Measurements from ENCODE around the gene EYA3.

EYA3 gene

DNA sequence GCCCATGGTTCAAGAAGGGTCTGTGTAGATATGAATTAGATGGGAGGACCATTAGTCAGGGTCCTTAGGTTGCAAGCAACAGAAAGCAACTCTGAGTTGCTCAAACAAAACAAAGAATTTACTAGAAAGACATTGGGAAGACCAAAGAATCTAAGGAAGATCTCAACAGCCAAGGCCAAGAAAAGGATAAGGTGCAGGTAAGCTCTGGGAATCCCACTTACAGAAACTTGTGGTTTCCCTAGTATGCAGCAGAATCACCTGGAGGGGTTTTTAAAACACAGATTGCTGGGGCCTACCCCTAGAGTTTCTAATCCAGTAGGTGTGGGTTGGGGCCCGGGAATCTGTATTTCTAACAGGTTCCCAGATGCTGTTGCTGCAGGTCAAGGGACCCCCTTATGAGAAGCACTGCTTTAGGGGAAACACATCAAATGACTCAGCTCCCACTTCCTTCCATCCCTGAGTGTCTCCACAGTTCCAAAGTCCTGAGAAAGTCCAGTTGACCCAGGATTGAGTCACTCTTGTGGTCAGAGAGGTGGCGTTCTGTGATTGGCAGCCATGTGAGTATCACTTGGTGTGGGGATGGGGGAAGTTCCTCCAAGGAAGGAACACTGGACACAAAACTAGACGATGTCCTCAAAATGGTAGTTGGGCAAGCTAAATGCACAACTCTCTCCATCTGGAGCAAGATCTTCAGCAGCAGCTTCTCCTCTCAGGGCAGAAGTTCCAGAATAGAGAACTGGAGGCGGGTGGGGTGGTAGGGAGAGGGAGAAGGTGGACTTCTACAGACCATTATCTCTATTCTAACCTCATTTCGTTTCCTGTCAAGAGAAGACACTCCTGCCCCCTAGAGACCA, 24.2 kb upstream of the EYA3 start:
- DNase-seq: no peak

DNA sequence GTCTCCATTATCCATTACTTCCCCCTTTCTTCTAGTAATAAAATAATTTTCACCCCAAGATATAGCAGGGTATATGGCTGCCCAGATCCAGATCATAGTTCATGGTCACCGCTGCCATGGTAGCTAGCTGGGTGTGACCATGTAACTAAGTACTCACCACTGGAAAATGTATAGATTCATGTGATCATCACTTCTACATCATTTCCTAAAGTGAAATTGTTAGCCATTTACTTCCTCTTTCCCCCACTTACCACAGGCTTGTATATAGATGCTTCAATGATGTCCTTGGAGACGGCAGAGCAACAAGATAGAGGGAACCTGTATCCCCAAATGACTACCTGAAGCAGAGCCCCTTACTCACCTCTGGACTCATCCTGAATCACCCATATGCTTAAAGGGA, 22.7 kb upstream of the EYA3 start:
- no peak for DNase-seq

DNA sequence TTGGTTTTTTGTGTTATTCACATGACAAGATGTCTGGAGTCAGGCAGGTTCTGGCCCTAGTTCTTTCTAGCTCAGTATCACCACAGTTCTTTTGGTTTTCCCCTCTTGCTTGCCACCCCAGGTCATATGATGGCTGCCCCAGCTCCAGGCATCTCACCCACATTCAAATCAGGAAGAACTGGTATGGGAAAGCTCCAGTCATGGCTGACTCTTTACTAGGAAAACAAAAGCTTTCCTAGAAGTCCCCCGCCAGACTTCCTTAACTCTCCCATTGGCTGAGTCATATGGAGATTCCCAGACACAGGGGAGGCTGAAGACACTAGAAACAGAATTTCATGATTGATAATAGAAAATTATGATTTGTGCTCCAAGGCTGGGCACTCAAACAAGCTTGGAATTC, 22.1 kb upstream of the EYA3 start:
- no peak for DNase-seq

DNA sequence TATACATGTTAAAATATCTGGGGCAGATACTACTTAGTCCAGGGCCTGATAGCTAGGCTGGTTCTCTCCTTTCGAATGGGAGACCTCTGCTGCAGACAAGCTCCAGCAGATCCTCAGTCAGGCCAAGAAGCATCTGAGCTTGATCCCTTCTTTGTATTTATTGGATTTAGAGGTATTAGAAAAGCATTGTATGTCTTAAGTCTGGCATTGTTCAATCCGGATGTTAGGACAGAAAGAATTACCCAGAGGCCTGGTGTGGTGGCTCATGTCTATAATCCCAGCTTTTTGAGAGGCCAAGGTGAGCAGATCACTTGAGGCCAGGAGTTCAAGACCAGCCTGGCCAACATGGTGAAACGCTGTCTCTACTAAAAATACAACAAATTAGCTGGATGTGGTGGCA, 21.2 kb upstream of the EYA3 start:
- DNase-seq: no peak

DNA sequence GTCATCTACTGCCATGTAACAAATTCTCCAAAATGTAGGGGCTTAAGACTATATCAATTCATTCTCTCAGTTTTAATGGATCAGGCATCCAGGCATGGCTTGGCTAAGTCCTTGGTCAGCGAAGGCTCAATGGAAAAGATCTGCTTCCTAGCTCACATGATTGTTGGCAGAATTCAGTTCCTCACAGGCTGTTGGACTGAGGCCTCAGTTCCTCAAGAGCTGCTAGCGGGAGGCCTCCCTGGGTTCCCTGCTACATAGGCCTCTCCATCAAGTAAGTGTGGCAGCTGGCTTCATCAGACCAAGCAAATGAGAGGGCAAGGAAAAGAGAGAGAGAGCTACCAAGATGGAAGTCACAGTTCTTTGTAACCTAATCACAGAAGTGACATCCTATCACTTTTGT, 19.6 kb upstream of the EYA3 start:
- no peak for DNase-seq

DNA sequence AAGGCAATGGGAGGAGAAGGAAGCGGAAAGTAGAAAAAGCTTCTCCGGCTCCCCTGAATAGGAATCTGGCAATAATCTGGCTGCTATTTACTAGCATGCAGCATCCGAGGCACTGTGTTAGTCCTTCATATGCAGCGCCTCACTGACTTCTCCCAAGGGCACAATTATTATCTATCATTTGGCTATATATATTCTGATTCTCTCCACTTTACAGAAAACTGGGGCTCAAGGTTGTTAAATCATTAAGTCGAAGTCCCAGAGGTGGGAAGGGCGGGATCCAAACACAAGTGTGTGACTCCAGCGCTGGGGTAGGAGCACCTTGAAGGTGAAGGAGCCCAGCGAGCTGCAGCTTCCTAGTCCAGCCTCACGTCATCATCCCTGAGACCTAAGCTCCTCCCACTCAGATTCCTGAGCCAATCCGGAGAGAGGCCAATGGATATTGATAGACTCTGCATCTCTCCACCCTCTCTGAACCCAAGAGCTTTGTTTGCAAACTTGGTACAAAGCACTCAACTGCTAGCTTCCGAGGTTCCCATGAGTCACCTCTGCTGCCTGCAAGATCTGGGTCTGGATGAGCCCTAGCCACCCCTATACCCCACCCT, 16.6 kb upstream of the EYA3 start:
- DNase-seq: peak; percentile 97

DNA sequence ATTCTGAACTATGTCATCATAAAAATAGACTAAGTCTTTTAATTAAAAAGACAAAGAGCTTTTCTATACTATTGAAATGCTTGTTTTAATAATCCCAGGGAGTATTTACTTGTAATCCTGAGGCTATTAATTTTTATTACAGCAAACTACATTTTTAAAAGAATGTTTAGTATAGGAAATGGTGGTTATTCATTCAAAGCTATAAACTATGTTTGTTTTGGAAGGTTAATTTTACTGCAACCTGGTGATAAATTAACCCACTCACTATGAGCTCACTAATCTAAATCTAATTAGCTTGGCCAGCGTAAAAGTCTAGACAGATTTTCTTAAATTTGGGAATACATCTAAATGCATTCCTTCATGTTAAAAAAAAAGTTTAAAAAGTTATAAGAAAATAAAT, 13.8 kb upstream of the EYA3 start:
- no peak for DNase-seq

DNA sequence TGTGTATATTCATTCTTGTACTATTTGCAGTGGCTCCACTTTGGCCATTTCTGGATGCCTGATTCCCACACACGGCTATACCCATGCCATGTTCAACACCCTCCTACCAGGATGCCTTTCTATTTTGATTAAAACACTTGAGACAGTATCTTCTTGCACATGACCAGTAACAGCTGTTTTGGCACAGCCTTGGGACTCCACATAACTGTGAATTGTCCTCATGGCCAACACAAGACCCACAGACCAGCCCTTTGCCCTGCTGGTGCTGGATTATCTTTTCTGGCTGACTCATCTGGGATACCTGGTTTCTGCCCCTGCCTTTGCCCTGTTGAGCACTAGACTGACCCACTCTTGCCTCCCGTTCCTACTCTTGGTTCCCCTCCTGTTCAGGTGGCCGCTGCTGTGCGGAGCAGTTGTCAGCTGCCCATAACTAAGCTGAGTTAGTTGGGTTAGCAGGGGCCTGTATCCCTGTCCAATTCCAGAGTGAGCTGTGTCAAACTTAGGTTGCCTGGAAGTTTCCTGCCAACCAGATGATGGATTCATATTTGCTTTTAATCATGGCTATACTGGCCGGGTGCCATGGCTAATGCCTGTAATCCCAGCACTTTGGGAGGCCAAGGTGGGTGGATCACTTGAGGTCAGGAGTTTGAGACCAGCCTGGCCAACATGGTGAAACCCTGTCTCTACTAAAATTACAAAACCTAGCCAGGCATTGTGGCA, 10.8 kb upstream of the EYA3 start:
- DNase-seq: no peak

DNA sequence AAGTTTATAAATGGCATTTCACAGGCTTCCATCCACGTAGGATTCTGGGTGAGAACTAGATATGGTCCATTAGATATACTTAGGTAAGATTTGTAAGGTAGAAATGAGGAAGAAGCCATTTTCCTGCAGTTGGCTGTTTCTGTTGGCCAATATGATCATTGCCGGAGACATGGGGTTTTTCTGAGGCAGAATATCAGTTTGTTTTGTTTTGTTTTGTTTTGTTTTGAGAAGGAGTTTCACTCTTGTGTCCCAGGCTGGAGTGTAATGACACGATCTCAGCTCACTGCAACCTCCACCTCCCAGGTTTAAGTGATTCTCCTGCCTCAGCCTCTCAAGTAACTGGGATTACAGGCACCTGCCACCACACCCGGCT, 8.7 kb upstream of the EYA3 start:
- no peak for DNase-seq

DNA sequence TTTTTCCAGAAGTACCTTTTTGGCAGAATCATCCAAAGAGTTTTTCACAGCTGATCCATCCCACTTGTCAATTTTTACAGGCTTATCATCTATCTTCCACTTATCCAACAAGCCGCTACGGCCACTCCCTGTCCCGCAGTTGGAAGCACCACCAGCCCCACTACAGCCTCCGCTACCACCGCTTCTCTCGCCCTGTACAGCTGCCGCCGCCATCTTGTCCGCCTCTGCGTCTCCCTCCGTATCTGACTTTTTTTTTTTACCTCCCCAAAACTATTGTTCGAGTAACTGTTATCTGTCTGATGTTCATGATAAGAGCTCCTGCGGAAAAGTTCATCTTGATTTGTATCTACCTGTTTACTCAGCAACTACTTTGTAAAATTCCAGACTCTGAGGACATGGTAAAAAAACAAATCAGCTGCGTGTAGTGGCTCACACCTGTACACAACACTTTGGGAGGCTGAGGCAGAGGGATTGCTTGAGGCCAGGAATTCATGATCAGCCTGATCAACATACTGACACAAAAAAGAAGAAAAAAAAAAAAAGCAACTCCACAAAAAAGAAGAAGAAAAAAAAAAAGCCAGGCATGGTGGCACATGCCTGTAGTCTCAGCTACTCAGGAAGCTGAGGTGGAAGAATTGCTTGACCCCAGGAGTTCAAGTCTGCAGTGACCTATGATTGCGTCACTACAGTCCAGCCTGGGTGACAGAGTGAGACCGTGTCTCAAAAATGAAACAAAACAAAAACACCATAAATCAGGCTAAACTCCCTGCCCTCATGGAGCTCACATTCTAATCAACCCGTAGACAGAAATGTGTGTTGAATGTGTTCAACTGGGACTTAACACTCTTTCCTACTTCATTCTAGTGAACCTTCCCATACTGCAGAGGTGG, 8.0 kb upstream of the EYA3 start:
- DNase-seq: no peak

DNA sequence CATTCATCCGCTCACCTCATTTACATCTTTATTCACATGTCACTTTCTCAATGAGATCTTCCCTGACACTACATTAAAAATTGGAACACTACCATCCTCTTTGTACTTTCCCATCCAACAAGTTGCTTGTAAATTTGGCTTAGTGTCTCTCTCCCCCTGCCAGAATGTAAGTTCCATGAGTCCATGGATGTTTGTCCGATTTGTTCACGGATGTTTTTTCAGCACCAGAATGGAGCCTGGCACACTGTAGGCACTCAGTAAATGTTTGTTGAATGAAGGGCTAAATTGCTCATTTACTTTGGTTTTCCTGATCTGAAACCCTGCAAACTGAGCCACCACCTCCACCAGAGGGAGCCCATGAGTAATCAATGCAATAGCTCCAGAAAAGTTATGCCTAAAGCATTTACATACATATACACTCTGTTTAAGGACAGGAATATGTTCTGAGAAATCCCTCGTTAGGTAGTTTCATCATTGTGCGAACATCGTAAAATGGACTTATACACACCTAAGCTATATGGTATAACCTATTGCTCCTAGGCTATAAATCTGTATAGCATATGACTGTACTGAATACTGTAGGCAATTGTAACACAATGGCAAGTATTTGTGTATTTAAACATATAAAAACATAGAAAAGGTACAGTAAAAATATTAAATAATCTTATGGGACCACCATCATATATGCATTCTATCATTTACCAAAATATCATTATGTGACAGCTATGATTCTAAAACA, 2.8 kb upstream of the EYA3 start:
- peak; percentile 94 for DNase-seq

DNA sequence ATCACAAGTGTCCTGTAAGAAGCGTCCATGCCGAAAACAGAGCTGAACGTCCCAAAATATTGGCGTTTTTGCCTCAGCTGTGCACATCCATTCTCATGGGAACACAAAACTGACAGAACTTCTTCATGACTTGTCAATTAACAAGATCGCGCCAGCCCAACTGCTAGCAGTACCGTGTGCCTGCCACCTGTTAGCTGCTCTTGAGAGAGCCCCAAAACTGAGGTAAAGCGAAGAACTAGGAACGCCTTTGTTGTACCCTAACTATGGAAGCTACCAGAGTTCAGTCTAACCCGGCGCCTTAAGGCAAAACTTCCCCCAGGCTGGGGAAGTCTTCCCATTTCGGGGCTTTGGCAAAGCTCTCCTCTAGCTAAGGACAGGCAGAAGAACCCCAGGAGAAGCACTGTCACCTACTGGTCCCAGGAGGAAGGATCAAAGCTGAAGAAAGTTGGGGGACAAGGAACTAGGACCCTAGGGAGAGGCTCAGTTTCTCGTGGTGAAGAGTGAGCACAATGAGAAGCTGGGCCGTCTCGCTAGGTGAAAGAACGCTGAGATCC, 719 bp downstream of the EYA3 start:
- no peak for DNase-seq

DNA sequence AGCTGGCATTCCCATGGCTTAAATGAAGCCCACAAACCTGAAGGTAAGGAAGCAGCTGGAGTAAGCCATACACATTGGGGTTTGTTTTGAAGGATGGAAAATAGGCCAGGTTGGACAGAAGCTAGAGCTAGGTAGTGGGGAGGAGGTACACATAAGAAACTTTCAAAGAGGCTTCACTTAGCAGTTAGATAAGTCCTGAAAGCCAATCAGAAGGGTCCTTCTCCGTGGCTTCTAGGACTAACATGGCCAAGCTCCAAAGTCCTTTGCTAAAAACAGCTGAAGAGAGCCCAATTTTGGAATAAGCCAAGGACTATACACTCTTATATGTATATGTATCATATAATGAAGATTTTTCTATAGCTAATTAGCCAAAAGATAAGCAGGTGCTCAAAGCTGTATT, 1.8 kb downstream of the EYA3 start:
- DNase-seq: no peak

DNA sequence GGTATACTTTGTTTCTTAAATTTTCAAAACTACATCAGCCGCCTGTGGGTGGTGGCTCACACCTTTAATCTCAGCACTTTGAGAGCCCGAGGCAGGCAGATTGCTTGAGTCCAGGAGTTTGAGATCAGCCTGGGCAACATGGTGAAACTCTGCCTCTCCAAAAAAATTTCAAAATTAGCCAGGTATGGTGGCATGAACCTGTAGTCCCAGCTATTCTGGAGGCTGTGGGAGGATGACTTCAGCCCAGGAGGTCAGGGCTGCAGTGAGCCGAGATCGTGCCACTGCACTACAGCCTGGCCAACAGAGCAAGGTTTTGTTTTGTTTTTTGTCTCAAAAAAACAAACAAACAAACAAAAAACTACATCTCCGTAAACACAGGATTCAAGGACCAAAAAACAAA, 3.3 kb downstream of the EYA3 start:
- DNase-seq: no peak

DNA sequence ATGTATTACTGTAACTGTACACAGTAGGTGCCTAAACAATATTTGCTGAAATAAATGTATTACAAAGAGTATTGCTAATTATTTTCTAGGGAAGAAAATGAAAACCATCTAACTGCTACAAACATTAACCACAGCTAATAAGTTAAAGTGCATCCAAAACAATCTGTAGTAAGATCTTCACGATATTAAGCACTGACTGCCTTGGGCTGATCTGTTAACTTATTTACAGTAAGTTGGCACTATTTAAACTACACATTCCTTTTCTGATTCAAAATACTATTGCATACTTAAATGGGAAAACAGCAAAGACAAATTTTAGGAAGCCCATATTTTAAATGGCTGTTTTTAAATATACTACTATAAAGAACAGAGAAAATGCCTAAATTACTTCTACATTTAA, 4.5 kb downstream of the EYA3 start:
- no peak for DNase-seq

DNA sequence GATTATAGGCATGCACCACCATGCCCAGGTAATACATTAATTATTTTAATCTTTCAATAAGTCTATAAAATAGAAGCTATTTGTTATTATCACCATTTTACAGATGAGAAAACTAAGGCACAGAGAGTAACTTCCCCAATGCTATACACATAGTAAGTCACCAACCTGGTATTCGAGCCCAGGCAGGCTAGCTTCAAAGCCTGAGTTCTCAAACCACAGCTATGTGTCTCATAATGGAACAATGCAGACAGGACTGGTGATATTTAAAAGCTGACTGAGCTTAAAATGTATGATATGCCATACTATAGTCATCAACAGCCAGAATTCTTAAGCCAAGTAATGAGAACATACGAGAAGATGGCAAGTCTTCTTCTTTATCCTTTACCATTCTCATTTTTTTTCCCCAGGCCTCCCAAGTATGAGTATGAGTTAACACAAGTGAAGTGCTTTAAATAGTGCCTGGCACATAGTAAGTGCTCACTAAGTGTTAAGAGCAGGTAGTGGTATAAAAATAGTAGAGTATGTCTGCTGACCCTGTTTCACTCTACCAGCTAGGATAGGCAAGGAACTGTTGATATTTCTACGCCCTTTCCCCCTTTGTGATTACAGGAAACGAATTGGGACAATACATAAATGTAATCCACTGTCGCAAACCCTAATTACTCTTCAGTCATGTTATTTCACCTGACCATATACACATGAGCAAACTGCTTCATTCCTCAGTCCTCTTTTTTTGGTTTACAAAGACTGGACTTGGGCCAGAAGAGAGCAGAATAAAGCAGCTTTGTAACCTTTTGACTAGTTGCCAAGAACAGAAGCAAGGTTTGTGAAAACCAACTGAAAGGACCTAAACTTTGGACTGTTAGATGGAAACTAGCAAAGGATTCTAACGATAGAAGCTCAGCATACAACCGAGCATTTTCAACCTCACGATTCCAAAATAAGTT, 9.5 kb downstream of the EYA3 start:
- no peak for DNase-seq

DNA sequence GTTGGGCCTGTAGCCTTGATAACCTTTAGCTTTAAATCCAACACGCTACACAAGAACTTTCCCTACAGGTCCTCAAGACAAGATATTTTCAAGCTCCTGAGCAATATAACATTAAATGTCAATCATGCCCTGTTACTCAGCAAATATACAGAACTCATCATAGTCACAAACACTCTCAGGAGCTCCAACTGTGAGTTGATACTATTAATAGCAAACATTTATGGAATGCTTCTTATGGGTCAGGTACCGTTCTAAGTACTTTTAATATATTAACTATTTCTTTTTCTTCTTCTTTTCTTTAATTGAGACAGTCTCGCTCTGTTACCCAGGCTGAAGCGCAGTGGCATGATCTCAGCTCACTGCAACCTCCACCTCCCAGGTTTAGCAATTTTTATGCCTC, 10.1 kb downstream of the EYA3 start:
- DNase-seq: no peak

DNA sequence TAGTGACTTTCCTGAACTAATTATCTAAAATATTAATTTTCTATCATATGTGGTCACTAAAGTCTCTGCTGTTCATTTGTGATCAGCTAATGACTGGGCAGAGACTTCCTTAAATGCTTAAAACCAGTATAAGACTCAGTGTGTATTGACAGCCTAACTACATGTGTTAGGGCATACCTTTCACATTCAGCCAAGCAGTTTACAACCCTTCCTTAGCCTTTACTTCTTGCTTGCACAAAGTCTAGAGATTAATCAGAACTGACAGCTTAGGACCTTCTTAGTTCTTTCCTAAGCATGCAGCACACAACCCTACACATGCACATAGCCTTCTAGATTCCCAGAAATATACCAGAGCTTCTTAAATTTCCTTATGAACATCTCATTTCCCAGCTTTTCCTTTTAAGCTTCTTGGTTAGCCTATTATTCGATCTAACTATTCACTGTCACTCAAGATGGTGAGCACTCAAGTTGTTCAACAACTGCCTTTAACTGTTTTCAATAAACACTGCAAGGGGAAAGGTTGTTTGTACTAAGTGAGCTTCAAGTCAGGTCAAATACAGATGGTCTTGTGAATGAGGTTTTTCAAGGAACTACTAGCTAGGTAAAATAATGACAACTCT, 13.4 kb downstream of the EYA3 start:
- DNase-seq: no peak

DNA sequence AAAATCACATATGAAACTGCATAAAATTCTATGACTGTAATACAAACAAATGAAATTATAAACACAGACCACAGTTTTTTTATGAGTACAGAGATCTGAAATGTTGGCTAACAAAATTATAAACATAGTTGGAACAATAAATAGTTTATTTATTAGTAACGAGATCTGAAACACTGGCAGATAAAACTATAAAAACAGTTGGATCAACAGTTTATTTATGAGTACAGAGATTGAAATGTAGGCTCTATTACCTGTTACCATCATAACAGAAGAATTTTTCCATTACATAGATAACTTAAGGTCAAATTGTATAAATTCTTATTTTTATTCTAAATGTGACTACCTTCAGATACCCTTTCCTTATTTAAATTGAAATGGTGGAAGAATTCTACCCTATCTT, 14.5 kb downstream of the EYA3 start:
- no peak for DNase-seq

DNA sequence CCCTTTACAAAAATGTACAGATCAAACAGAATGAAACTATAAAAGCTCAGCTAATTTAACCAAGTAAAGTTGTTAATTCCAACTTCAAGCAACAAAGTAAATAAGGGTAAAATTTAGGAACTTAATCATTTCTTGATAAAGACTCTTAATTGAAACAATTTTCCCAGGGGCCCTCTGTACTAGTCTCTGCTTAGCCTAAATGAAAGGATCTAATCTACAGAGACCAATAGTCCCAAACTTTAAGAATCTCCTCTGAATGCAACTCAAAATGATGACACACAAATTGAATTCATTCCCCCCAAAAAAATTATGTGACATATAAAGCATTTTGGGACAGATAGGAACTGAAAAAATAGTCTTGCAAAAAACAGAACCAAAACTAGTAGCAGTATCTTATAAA, 16.6 kb downstream of the EYA3 start:
- DNase-seq: no peak
